CD1c-positive myeloid dendritic cell (primary cell): ENCODE results near the gene UROD.
"Not testable (repeated sequence)": the region's sequence is repeated elsewhere in the genome, so short reads cannot be mapped to it uniquely, and the experiment has no call there.

ENCODE experiments used
- DNase-seq: peaks from one replicate; pipeline ENCODE4 v3.0.0-alpha.2; 2016; ENCODE audit errors: extremely low spot score

Gene UROD

GRCh38 chr1:45038661-45039364 is 26.8 kb downstream of the UROD start:
- no peak for DNase-seq

GRCh38 chr1:45040297-45040696 is 28.2 kb downstream of the UROD start:
- no peak for DNase-seq

GRCh38 chr1:45043094-45043493 is 31.0 kb downstream of the UROD start:
- DNase-seq, result no peak

GRCh38 chr1:45044916-45045315 is 32.9 kb downstream of the UROD start:
- no peak for DNase-seq

- no peak for DNase-seq
Measured at GRCh38 chr1:45047032-45047431, 35.0 kb downstream of the UROD start.

GRCh38 chr1:45051005-45051772 is 39.1 kb downstream of the UROD start:
- no peak for DNase-seq

DNA sequence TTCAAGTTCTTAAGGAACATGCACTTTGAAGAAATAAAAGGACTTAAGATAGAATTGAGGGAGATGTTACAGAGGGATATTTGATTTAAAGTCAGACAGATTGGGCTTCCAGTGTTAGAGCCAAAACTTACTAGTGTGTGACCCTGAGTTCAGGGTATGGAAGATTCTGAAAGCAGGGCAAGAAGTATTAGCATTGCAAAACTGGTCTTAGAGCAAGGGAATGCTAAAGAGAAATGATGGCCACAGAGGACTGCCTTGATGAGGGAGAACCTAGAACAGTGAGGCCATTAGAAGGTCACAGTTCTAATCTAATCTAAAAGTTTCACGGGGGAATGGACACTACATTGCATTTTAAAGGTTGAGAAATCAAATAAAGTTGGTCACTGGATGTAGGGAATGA is 45.5 kb downstream of the UROD start:
- no peak for DNase-seq

- no peak for DNase-seq
Measured at GRCh38 chr1:45059829-45060228, 47.8 kb downstream of the UROD start.

DNA sequence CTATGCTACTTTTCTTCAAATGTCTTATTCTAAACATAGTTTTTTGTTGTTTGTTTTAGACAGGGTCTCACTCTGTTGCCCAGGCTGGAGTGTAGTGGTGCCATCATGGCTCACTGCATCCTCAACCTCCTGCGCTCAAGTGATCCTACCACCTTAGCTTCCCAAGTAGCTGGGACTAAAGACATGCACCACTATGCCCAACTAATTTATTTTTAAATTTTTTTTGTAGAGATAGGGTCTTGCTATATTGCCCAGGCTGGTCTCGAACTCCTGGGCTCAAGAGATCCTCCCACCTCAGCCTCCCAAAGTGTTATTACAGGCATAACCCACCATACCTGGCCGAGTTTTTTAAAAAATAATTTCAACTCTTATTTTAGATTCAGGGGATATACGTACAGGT is 50.4 kb downstream of the UROD start:
- not testable (repeated sequence) for DNase-seq

GRCh38 chr1:45065083-45065482 is 53.0 kb downstream of the UROD start:
- DNase-seq, result no peak
